Stimulated activated CD8-positive, alpha-beta memory T cell treated with anti-CD3 and anti-CD28 coated beads, Interleukin-4, amount 100 ng/mL, for 48 hours (primary cell): ENCODE results near the gene WRAP53.

Source experiments
- DNase-seq: peaks from one replicate; pipeline ENCODE4 v3.0.0-alpha.2; 2020

The WRAP53 gene

DNA sequence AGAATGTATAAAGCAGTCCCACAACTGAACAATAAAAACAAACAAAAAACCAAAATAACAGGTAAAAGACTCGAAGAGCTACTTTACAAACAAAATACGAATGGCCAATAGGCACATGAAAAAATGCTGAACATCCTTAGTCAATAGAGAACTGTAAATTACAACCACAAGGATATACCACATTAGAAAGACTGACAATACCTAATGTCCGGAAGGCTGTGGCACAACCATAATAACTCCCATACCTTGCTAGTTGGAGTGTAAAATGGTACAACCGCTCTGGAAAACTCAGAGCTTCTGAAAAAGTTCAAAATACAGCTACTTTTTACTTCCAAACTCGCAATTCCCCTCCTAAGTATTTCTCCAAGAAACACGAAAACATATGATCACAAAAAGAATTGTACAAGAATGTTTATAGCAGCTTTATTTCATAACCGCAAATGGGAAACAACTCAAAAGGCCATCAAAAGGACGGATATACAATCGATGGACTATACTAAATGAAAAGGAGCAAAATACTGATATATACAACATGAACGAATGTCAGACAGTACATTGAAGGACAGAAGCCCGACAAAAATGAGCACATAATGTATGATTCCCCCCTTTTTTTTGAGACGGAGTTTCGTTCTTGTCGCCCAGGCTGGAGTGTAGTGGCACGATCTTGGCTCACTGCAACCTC, 3.3 kb upstream of the WRAP53 start:
- no peak for DNase-seq

DNA sequence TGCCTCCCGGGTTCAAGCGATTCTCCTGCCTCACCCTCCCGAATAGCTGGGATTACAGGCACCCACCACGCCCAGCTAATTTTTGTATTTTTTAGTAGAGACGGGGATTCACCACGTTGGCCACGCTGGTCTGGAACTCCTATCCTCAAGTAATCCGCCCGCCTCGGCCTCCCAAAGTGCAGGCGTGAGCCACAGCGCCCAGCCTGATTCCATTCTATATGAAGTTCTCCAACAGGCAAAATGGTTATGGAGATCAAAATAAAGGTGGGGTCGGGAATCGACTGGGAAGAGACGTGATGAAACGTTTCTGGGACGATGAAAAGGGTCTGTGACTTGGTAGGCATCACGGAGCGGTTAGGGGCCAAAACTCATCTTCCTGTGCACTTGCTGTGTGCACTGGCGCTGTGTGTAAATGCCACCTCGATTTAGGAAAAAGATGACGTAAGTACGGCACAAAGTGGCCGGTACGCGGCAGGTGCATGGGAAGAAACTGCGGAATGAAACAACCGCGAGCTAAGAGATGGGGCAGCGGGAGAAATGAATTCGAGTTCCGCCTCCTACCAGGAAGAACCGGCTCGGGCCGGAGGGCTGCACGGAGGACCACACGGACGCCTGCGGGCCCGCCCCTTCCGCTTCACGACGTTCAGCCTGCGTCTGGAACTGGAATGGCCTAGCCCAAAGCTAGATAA, 2.6 kb upstream of the WRAP53 start:
- peak; percentile 93 for DNase-seq

DNA sequence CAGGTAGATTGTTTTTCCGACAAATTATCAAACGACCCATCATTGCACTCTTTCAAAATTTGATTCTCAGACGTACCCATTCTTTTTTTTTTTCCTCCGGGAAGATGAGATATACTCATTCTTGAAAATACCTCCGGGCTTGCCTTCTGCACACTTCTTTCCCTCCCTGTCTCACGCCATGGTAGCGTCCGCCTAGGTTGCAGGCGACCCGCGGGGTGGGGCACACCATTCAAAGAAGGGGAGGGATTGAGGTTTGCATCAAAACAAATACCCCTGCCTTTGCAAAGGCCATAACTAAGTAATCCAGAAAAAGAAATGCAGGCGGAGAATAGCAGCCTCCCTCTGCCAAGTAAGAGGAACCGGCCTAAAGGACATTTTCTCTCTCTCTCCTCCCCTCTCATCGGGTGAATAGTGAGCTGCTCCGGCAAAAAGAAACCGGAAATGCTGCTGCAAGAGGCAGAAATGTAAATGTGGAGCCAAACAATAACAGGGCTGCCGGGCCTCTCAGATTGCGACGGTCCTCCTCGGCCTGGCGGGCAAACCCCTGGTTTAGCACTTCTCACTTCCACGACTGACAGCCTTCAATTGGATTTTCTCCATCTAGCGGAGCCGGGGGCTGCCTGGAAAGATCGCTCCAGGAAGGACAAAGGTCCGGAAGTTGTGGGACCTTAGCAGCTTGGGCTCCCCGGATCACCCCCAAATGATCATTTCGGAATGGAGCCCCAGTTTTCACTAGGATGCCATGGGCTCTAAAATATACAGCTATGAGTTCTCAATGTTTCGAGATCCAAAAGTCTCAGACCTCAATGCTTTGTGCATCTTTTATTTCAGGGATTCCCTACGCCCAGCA, 1.8 kb upstream of the WRAP53 start:
- peak; percentile 84 for DNase-seq

DNA sequence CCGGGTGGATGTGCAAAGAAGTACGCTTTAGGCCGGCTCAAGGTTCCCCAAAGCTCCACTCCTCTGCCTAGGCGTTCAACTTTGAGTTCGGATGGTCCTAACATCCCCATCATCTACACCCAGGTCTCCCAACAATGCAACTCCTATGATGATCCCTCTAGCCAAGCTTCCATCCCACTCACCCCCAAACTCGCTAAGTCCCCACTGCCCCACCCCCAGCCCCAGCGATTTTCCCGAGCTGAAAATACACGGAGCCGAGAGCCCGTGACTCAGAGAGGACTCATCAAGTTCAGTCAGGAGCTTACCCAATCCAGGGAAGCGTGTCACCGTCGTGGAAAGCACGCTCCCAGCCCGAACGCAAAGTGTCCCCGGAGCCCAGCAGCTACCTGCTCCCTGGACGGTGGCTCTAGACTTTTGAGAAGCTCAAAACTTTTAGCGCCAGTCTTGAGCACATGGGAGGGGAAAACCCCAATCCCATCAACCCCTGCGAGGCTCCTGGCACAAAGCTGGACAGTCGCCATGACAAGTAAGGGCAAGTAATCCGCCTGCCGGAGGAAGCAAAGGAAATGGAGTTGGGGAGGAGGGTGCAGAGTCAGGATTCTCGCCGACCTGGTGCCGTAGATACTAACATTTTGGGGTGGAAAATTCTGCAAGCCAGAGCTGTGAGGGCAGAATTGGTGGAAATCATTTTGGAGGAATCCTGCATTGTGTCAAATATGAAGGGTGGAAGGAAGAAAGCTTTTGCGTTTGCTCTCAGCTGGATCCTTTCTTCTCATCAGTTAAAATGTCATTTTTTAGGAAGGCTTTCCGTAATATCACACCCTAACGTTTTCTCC, 987 bp upstream of the WRAP53 start, which contains the start of gene TP53:
Gene TP53 (minus strand): TSS at position 419 of the 836 bp plus-strand sequence. CDS start 10,896 bp downstream, outside the sequence.
- peak; percentile 89 for DNase-seq

DNA sequence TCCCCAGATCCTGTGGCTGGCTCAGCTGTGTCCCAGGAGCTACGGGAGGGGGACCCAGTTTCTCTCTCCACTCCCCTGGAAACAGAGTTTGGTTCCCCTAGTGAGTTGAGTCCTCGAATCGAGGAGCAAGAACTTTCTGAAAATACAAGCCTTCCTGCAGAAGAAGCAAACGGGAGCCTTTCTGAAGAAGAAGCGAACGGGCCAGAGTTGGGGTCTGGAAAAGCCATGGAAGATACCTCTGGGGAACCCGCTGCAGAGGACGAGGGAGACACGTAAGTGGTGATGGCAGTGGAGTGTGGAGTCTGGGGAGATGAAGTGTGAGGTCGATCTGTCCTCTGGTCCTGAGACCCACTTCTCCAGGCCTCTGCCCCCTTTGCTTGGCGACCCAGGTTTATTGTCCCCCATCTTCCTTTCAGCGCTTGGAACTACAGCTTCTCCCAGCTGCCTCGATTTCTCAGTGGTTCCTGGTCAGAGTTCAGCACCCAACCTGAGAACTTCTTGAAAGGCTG, 585 bp downstream of the WRAP53 start:
- DNase-seq, result no peak

DNA sequence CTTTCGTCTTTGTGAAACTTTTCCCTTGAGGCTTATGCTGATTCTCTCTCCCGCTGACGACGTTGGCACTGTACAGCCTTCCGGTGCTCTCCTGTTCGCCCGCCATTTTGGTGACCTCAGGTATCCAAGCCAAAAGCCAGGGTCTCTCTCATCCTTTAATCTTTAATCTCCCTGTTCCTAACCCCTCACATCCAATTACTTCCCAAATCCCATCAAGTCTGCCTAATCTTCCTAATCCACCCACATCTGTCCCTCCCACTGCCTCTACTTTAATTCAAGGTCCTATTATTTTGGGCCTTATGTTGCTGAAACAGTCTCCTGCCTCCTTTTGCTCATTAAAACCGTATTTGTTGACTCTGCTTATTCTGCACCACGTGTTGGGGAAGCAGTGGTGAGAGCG, 7.3 kb downstream of the WRAP53 start:
- no peak for DNase-seq

DNA sequence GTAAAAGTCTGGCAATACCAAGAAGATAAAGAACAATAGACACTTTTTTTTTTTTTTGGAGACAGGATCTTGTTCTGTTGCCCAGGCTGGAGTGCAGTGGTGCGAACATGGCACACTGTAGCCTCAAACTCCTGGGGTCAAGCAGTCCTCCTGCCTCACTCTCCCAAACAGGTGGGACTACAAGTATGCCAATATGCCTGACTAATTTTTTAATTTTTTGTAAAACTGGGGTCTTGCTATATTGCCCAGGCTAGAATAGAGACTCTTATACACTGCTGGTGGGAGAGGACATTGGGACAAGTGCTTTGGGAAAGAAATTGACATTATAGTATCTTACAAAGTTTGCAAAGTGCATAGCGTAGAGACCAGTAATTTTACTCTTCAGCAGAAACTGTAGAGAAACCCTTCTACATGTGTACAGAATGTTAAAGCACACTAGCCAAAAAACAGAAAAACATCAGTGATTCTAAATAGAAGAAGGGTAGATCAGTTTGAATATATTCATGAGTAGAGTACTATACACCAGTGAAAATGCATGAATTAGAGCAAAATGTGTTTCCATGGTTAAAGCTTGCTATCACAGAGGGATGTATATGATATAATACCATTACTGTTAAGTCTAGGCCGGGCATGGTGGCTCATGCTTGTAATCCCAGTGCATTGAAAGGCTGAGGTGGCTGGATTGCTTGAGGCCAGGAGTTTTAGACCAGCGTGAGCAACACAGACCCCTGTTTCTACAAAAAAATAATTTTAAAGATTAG, 9.7 kb downstream of the WRAP53 start:
- no peak for DNase-seq

DNA sequence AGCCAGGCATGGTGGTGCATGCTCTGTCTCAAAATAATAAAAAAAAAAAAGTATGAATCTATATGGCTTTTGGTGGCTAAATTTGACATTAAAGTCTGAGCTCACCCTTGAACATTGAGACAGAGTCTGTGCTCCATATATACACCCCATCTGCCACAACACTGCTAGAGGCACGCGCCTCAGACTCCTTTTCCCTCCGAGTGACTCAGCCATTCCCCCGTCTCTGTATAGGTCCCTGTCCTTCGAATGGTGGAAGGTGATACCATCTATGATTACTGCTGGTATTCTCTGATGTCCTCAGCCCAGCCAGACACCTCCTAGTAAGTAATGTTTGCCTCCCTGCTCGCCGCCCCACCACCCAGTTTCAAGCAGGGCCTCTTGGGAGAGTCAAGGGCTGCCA, 12.2 kb downstream of the WRAP53 start:
- no peak for DNase-seq

DNA sequence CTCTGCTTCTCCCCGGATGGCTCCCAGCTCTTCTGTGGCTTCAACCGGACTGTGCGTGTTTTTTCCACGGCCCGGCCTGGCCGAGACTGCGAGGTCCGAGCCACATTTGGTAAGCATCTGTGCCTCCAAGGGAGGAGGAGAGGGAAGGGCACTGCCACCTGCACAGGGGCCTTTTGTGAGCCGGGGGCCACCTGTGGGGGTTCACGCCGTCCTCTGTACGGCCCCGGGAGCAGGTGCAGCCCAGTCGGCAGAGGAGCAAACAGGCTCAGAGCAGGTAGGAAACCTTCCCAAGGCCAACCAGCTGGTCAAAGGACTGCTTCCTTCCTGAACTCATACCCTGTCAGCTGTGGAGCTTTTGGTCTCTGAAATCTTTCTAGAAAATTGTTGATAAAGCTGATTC, 13.4 kb downstream of the WRAP53 start:
- no peak for DNase-seq

DNA sequence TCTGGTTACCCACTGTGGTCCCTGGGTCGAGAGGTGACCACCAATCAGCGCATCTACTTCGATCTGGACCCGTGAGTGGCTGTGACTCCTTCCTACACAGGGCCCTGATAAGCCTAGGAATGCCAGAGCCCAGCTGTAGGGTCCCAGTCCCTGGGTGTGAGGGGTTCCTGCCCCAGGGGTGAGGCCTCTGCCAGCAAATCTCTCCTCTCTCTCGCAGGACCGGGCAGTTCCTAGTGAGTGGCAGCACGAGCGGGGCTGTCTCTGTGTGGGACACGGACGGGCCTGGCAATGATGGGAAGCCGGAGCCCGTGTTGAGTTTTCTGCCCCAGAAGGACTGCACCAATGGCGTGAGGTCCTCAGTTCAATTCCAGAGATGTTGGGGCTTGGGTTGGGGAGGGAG, 14.5 kb downstream of the WRAP53 start:
- no peak for DNase-seq

DNA sequence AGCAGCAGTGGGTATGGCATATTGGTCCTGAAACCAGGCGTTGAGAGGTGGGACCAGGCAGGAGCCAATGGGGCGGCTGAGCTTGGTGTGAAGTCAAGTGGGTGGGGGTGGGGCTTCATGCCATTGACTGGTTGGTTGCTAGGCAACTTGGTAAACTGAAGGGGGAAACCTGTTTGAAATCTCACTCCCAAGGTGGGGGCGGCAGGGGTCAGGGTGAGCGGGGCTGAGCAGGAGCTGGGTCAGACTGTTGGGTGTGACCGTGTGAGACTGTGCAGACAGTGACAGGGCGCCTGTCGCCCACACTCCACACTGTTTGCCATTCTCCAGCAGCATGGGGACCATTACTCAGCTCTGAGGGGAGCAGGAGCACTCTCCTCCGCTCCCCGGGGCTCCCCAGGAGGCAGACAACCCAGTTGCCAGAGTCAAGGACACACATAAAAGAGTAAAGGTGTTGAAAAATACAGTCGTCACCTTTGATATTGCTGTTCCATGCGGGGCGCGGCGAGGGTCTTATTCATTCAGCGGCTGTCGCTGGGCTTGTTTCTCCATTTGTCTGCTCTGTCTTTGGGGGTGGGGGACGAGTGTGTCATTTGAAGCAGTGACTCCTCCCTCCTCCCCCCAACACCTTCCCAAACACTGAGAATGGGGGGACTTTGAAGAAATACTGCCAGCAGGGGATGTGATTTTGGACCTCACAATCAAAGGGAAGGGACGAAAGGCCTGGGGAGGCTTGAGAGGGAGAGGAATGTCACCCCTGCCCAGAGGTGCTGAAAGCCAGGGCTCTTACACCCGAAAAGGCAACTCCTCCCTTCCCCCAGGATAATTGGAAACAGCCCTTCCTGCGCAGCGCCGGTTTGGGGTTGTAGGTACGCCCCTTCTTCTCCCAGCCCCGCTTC, 15.6 kb downstream of the WRAP53 start:
- no peak for DNase-seq

DNA sequence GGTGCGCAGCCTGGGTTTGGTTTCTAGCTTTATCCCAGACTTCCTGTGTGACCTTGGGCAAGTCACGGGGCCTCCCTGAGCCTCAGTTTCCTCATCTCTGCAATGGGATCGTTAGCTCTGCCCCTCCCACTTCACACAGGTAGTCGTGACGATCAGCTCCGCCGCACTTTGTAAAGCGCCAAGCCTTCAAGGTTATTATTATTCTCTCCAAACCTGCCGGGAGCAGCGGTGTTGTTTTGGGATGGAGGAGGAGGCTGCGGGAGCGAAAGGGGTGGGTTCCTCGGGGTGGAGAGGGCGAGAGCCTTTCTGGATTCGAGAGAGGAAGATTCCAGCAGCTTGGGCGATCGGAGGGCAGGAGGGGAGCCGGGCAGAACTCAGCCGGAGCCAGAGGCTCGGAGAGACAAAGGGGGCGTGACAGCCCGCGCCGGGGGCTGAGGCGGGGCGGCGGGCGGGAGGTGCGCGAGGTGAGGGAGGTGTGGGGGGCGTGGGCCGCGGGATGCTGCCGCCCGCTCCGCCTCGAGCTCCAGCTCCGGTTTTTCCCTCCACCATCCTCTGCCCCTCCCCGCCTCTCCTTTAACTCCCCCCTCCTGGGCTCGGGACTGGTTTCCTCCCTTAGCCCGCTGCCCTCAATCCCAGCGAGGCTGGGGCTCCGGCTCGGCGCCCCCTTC, 16.5 kb downstream of the WRAP53 start, which contains the start of gene EFNB3:
Gene EFNB3 (plus strand): TSS at position 602 of the 668 bp plus-strand sequence. CDS start 397 bp downstream, outside the sequence.
- DNase-seq, result no peak

DNA sequence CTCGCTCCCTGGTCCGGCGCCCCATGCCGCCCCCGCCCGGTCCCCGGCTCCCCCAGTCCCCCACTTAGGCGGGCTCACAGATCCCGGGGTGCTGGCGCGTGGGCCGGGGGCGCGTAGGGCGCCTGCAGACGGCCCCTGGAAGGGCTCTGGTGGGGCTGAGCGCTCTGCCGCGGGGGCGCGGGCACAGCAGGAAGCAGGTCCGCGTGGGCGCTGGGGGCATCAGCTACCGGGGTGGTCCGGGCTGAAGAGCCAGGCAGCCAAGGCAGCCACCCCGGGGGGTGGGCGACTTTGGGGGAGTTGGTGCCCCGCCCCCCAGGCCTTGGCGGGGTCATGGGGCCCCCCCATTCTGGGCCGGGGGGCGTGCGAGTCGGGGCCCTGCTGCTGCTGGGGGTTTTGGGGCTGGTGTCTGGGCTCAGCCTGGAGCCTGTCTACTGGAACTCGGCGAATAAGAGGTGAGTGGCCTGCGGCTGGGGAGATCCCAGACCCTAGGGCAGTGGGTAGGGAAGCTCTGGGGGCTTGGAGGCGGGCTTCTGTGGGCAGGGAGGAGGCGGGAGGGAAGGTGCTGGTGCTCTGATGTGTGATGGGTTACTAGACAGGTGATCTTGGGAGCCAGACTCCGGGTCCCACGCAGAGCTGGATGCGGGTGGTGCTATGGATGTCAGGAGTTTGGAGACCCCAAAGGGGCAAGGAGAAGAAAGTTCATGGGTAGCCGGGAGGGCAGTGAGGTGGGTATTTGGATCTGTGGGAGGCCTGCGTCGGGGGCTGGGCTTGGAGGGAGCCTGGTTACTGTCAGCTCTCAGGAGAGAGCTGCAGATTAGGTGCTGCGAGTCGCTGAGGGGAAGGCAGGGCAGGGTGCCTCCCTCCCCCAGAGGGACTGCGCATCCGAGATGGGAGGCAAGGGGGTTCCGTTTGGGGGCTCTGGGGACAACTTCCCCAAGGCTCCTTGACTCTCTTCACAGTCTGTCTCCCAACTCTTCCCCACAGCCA, 17.3 kb downstream of the WRAP53 start:
- DNase-seq, result no peak

DNA sequence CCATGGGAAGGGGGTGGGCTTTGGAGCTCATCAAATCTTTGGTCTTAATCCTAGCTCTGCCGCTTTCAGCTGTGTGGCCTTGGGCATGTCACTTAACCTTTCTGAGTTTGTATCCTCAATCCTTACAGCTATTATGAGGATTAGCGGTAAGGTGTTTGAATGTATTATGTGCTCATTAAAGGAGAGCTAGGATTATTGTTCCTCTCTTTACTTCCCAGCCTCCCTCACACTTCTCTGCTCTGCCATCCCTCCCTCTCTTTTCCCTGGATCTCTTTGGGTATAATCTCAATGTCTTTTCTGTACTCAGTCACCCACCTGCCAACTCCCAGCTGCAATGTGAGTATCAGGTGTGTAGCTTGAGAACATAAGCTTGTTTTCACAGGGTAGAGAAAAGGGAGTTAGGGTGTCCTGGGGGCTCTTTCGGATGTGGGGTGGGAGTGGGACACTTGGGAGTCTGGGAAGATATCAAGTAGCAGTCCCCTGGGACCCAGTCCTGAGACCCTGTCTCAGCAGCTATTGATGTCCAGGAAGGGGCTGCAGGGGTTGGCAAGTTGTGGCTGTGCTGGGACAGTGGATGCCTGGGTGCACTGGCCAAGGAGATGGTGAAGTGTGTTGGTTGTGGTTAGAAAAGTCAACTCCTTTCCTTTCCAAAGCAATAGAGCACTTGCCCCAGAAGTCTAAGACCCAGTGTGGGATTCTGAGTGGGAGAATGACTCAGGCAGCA, 18.5 kb downstream of the WRAP53 start:
- DNase-seq, result no peak

DNA sequence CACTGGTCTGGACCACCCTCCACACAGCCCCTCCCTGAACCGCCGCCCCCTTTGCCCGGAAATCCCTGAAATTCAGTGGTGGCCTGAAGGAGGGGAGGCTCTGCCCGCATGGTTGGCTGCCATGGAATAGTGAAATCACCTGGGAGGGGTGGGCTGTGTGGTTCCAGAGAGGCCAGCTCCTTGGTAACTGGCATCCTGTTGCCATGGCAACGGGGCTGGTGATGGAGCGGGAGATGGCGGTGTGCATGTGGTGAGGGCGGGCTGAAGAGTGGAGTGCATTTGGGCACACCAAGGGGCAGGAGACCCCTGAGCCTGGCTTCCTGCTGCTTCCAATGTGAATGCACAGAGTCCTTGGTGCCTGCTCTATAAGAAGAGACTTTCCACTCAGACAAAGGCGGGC, 19.2 kb downstream of the WRAP53 start:
- DNase-seq, result no peak

DNA sequence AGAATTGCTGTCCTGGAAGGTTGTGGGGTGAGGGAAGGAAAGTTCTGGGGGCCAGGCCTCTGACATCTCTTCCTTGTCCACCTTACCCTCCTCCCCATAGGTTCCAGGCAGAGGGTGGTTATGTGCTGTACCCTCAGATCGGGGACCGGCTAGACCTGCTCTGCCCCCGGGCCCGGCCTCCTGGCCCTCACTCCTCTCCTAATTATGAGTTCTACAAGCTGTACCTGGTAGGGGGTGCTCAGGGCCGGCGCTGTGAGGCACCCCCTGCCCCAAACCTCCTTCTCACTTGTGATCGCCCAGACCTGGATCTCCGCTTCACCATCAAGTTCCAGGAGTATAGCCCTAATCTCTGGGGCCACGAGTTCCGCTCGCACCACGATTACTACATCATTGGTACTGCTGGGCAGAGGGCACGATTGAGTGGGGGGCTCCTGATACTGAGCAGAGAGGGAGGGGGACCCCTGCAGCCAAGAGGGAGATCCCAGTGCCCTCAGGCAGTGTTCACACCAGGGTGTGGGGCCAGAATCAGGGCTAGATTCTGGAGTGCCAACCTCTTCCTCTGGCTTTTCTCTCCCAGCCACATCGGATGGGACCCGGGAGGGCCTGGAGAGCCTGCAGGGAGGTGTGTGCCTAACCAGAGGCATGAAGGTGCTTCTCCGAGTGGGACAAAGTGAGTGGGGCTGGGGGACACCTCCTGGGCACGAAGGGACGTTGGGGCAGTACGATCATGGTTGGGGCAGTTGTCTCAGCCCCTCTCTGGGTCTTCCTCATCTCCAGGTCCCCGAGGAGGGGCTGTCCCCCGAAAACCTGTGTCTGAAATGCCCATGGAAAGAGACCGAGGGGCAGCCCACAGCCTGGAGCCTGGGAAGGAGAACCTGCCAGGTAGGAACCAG, 19.8 kb downstream of the WRAP53 start:
- DNase-seq, result no peak

DNA sequence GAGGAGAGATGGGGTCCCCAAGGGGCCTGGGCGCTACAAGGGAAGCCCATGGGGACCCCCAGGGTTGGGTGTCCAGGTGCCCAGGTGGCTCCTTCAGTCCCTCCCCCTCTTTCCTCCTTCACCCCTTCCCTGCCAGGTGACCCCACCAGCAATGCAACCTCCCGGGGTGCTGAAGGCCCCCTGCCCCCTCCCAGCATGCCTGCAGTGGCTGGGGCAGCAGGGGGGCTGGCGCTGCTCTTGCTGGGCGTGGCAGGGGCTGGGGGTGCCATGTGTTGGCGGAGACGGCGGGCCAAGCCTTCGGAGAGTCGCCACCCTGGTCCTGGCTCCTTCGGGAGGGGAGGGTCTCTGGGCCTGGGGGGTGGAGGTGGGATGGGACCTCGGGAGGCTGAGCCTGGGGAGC, 20.8 kb downstream of the WRAP53 start:
- no peak for DNase-seq
